Glutamatergic neuron (in vitro differentiated cells): Measurements from ENCODE around the gene MINDY4. TPM values are rescaled to one million over a fixed set of nuclear protein-coding genes. Genes with fewer than 3 reads are reported as not detected.

Experiments
- DNase-seq: peaks from one replicate; pipeline ENCODE4 v3.0.0; 2022
- H3K27ac Mint-ChIP-seq: one replicate; pipeline ENCODE4 v1.8.0; 2020; ENCODE audit warnings: mild to moderate bottlenecking, mixed read lengths, inconsistent platforms; ENCODE audit not compliant: unreplicated experiment
- H3K27me3 Mint-ChIP-seq: one replicate; pipeline ENCODE4 v1.8.0; 2020; ENCODE audit warnings: mild to moderate bottlenecking, moderate library complexity, mixed read lengths, inconsistent platforms; ENCODE audit not compliant: unreplicated experiment
- H3K36me3 Mint-ChIP-seq: one replicate; pipeline ENCODE4 v1.8.0; 2020; ENCODE audit warnings: mild to moderate bottlenecking, mixed read lengths, inconsistent platforms; ENCODE audit not compliant: unreplicated experiment
- H3K4me1 Mint-ChIP-seq: one replicate; pipeline ENCODE4 v1.8.0; 2020; ENCODE audit warnings: mild to moderate bottlenecking, low read depth, mixed read lengths, inconsistent platforms; ENCODE audit not compliant: unreplicated experiment
- H3K4me3 Mint-ChIP-seq: one replicate; pipeline ENCODE4 v1.8.0; 2020; ENCODE audit warnings: mild to moderate bottlenecking, mixed read lengths, inconsistent platforms; ENCODE audit not compliant: unreplicated experiment
- H3K9me3 Mint-ChIP-seq: one replicate; pipeline ENCODE4 v1.8.0; 2020; ENCODE audit warnings: mild to moderate bottlenecking, moderate library complexity, mixed read lengths, inconsistent platforms; ENCODE audit not compliant: unreplicated experiment
- total RNA-seq: library from RNA; stranded (reverse); fragmentation: NEBNext Ultra II Directional; extraction: Animal tissue kit (Norgen Biotek cat#: 25700); gene quantifications from one replicate; pipeline ENCODE4 v1.2.1, GENCODE V29; 2021; ENCODE audit not compliant: unreplicated experiment
- TF ChIP-seq, protein P1 (sequence below): fragments of 200-600 bp; sonication (generic); IDR thresholded peaks from one replicate; pipeline ENCODE4 v1.5.0; 2021; ENCODE audit not compliant: partially characterized antibody, unreplicated experiment

The MINDY4 gene
- total RNA-seq, 1 donor from 2014 or later: 2.3 TPM

DNA sequence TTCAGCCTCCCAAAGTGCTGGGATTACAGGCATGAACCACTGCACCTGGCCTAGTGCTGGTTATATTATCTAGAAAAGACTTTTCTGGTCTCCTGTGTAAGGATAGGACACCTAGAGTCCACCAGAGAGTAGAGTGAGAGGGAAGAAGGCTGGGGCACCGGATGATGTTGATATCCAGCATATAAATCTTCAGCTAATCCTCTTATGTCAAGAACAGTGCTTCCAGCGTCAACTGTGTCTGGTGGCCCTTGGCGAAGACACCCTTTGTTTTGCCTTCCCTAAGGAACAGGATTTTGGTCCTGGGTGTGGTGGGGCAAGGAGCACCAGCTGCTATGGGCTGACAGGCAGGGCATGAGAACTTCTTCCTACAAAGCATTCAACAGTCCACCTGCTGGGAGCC is 35.6 kb upstream of the MINDY4 start:
- H3K4me3 Mint-ChIP-seq: no peak overlapping the region
- TF ChIP-seq, protein P1, sequence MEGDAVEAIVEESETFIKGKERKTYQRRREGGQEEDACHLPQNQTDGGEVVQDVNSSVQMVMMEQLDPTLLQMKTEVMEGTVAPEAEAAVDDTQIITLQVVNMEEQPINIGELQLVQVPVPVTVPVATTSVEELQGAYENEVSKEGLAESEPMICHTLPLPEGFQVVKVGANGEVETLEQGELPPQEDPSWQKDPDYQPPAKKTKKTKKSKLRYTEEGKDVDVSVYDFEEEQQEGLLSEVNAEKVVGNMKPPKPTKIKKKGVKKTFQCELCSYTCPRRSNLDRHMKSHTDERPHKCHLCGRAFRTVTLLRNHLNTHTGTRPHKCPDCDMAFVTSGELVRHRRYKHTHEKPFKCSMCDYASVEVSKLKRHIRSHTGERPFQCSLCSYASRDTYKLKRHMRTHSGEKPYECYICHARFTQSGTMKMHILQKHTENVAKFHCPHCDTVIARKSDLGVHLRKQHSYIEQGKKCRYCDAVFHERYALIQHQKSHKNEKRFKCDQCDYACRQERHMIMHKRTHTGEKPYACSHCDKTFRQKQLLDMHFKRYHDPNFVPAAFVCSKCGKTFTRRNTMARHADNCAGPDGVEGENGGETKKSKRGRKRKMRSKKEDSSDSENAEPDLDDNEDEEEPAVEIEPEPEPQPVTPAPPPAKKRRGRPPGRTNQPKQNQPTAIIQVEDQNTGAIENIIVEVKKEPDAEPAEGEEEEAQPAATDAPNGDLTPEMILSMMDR: no peak
- no peak overlapping the region for H3K27ac Mint-ChIP-seq

DNA sequence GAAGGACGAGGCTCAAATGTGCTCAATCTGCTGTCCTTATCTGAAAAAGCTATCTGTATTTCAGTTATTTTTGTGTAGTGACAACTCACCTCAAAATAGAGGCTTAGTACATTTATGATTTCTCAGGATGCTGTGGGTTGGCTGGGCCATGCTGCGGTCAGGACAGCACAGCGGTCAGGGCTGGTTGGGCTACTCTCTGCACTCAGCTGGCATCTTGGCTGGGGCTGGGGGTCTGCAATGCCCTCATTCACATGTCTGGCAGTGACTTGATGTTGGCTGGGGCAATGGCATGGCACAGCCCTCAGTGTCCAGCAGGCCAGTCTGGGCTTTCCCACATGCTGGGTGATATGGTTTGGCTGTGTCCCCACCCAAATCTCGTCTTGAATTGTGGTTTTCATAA is 34.9 kb upstream of the MINDY4 start:
- TF ChIP-seq, protein P1: no peak
- H3K27me3 Mint-ChIP-seq: peaks cover 13% of the 10 kb centered on the region
- peaks cover 11% of the 10 kb centered on the region for H3K36me3 Mint-ChIP-seq
- H3K9me3 Mint-ChIP-seq: peaks cover 15% of the 10 kb centered on the region
- peaks cover 40% of the 10 kb centered on the region for H3K4me1 Mint-ChIP-seq
- H3K27ac Mint-ChIP-seq: no peak overlapping the region
- H3K4me3 Mint-ChIP-seq: no peak overlapping the region
- no peak for DNase-seq

More for the DNA sequence above, 35.6 kb upstream of the MINDY4 start:
- Mint-ChIP-seq H3K36me3 (peaks cover 11% of the 10 kb centered on the region), H3K4me1 (peaks cover 37% of the 10 kb centered on the region), H3K9me3 (peaks cover 15% of the 10 kb centered on the region), H3K27me3 (peaks cover 13% of the 10 kb centered on the region)
- no peak for DNase-seq

- Mint-ChIP-seq H3K4me1 (peaks cover 23% of the 10 kb centered on the region), H3K36me3 (peaks cover 11% of the 10 kb centered on the region), H3K27ac (no peak overlapping the region), H3K9me3 (peaks cover 6% of the 10 kb centered on the region), H3K27me3 (peaks cover 5% of the 10 kb centered on the region), H3K4me3 (no peak overlapping the region)
- DNase-seq: no peak
- TF ChIP-seq, protein P1: no peak
Observed at GRCh38 chr7:30738026-30738915, 32.9 kb upstream of the MINDY4 start.

DNA sequence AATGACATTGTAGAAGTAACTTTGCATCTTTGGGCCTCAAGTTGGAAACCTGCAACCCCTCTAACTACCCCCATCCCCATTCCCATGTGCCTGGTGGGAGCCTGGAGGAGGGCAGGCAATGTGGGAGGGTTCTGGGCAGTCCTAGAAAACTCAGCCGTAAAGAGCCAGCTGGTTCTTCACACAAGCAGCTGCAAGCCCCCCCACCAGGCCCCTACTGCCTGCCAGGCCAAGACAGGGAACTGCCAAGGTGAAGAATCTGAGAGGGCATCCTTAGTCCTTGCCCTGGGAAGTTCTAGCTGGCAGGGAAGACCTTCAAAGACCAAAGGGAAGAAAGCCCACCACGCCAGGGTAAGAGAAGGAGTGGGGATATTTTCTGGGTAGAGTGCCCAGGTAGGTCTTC is 31.5 kb upstream of the MINDY4 start:
- TF ChIP-seq, protein P1: no peak
- DNase-seq: no peak
- Mint-ChIP-seq H3K27ac (no peak overlapping the region), H3K9me3 (peaks cover 9% of the 10 kb centered on the region), H3K4me3 (no peak overlapping the region), H3K27me3 (peaks cover 4% of the 10 kb centered on the region), H3K4me1 (peaks cover 12% of the 10 kb centered on the region), H3K36me3 (peaks cover 16% of the 10 kb centered on the region)

GRCh38 chr7:30740417-30741181 is 30.6 kb upstream of the MINDY4 start:
- peak overlapping the region; percentile 16 for H3K4me3 Mint-ChIP-seq
- peak; percentile 91 for DNase-seq
- no peak overlapping the region for H3K27ac Mint-ChIP-seq
- TF ChIP-seq, protein P1: peak; percentile 98
- H3K9me3 Mint-ChIP-seq: peaks cover 9% of the 10 kb centered on the region
- peaks cover 16% of the 10 kb centered on the region for H3K36me3 Mint-ChIP-seq
- H3K4me1 Mint-ChIP-seq: peaks cover 11% of the 10 kb centered on the region
- H3K27me3 Mint-ChIP-seq: peaks cover 4% of the 10 kb centered on the region
